Omental fat pad (tissue), 4 donors: ENCODE measurements around the gene MRPS26. TPM values are rescaled to one million over a fixed set of nuclear protein-coding genes. Genes with fewer than 3 reads are reported as not detected.
"Not testable (repeated sequence)": the region's sequence is repeated elsewhere in the genome, so short reads cannot be mapped to it uniquely, and the experiment has no call there.

Experiments used
- ATAC-seq: fragments of 150-250 bp; one replicate; pipeline ENCODE4 v1.9.1; 2016; ENCODE audit warnings: mild to moderate bottlenecking, moderate library complexity; ENCODE audit not compliant: low FRiP score
- DNase-seq: peaks from one replicate; pipeline ENCODE4 v3.0.0-alpha.2; 2019; ENCODE audit warnings: low spot score
- total RNA-seq, 4 donors: library from RNA; depleted of rRNA; stranded (reverse); fragments of >200 nt; gene quantifications; one replicate each; pipeline ENCODE4 v1.1.0, GENCODE V29; 2016
- TF ChIP-seq, protein P1 (sequence below), 3 donors: fragments of 450-650 bp; IDR thresholded peaks; one replicate each; pipeline ENCODE4 v1.5.1; 2016 to 2017; ENCODE audit warnings: antibody characterized with exemption in 3 of 3, mild to moderate bottlenecking in 3 of 3, moderate library complexity in 2 of 3

MRPS26 gene
- total RNA-seq, 4 donors from 2014 or later = 35.5 to 43.2 (median 37.7) TPM

DNA sequence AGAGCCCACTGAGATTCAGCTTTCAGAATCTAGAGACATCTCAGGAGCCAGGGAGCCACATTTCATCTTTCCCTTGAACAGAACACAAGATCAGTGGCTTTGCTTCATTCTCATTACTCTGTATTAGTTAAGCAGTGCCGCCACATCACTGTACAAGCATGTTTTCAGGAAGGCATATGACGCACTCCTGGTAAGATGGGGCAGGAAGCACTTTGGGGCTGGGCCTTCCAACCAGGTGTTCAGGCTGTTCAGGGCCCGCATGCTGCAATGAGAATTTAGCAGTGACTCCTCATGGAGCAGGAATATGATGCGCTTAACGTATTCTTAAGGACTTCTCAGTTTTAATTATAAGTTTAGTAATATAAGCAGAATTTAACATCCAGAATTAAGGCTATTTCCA, 32.1 kb upstream of the MRPS26 start:
- DNase-seq (no peak), ATAC-seq (no peak)
- TF ChIP-seq, protein P1, sequence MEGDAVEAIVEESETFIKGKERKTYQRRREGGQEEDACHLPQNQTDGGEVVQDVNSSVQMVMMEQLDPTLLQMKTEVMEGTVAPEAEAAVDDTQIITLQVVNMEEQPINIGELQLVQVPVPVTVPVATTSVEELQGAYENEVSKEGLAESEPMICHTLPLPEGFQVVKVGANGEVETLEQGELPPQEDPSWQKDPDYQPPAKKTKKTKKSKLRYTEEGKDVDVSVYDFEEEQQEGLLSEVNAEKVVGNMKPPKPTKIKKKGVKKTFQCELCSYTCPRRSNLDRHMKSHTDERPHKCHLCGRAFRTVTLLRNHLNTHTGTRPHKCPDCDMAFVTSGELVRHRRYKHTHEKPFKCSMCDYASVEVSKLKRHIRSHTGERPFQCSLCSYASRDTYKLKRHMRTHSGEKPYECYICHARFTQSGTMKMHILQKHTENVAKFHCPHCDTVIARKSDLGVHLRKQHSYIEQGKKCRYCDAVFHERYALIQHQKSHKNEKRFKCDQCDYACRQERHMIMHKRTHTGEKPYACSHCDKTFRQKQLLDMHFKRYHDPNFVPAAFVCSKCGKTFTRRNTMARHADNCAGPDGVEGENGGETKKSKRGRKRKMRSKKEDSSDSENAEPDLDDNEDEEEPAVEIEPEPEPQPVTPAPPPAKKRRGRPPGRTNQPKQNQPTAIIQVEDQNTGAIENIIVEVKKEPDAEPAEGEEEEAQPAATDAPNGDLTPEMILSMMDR (IDR thresholded peaks at IDR 0.05) = no peak

GRCh38 chr20:3014179-3014578, 31.7 kb upstream of the MRPS26 start:
- ATAC-seq (no peak), DNase-seq (no peak)
- TF ChIP-seq, protein P1 (IDR thresholded peaks at IDR 0.05) = no peak

- DNase-seq (no peak), ATAC-seq (no peak)
- TF ChIP-seq, protein P1 (IDR thresholded peaks at IDR 0.05) = no peak
Observed at GRCh38 chr20:3014662-3015061, 31.2 kb upstream of the MRPS26 start.

GRCh38 chr20:3015302-3015701, 30.6 kb upstream of the MRPS26 start:
- DNase-seq, ATAC-seq: not testable (repeated sequence)

DNA sequence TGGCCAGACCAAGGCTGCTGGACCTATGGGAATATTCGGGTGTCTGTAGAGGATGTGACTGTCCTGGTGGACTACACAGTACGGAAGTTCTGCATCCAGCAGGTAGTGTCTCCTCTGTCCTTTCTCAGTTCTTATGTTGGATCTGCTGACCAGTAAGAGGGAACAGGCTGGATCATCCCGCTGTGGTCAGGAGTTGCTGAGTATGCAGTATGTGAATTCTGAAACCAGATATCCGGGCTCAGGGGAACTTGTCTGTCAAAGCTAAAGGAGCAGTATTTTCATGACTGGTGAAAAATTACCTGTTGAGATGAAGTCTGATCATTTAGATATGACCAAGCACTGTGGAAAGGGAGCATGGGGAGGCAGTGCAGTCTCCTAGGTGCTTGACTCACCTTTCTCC, 24.5 kb upstream of the MRPS26 start:
- ATAC-seq (no peak), DNase-seq (no peak)
- TF ChIP-seq, protein P1 (IDR thresholded peaks at IDR 0.05) = no peak

GRCh38 chr20:3021777-3022176, 24.1 kb upstream of the MRPS26 start:
- TF ChIP-seq, protein P1 (IDR thresholded peaks at IDR 0.05) = no peak
- DNase-seq (no peak), ATAC-seq (no peak)

GRCh38 chr20:3022559-3023490, 23.0 kb upstream of the MRPS26 start:
- not testable (repeated sequence) for DNase-seq, ATAC-seq

- TF ChIP-seq, protein P1 (IDR thresholded peaks at IDR 0.05) = no peak
- DNase-seq = no peak
- no peak for ATAC-seq
Observed at GRCh38 chr20:3027987-3028386, 17.9 kb upstream of the MRPS26 start.
